A549 (cell line): Measurements from ENCODE around the gene APOBEC3B. TPM values are rescaled to one million over a fixed set of nuclear protein-coding genes. Genes with fewer than 3 reads are reported as not detected.

Experiments
- ATAC-seq, 2 experiments: fragments of 200-7000 bp in 1 of 2; fragments of >200 bp in 1 of 2; cut with Nextera tagmentation in 1 of 2; cut with Tn5 transposase in 1 of 2; 3 replicates each; pipeline versions ENCODE4 v1.8.0 to v1.9.1; 2018 to 2020; ENCODE audit warnings: mild to moderate bottlenecking in 1 of 2, moderate library complexity in 1 of 2
- CTCF ChIA-PET: fragments of 300-600 bp; sonication (Branson Sonifier 250); formaldehyde crosslinking; extraction: SDS; loops from one replicate; lab custom pipeline; 2021; ENCODE audit warnings: antibody characterized with exemption, inconsistent platforms; lab: Yijun Ruan, JAX
- POLR2A ChIA-PET: fragments of 350-600 bp; formaldehyde crosslinking; extraction: SDS; loops from one replicate; lab custom pipeline; 2021; ENCODE audit warnings: antibody characterized with exemption, inconsistent platforms; lab: Yijun Ruan, JAX
- DNase-seq, 2 experiments: peaks; one replicate each; pipeline versions ENCODE4 v3.0.0 to v3.0.0-alpha.2; 2011 to 2016; ENCODE audit warnings: low read depth in 1 of 2, low spot score in 1 of 2
- FAIRE-seq: peaks from 2 replicates; lab custom pipeline; 2011; peaks lifted over from hg19 to GRCh38; lab: Jason Lieb, UNC
- H3K27ac ChIP-seq, 2 experiments: fragments of >200 bp; sonication (Bioruptor Twin); formaldehyde crosslinking; 3 replicates each; pipeline ENCODE4 v1.5.1; 2016 to 2017
- H3K4me1 ChIP-seq: fragments of >200 bp; sonication (Bioruptor Twin); formaldehyde crosslinking; 3 replicates; pipeline ENCODE4 v1.6.1; 2016
- H3K4me2 ChIP-seq: fragments of >200 bp; sonication (Bioruptor Twin); formaldehyde crosslinking; 3 replicates; pipeline ENCODE4 v1.6.1; 2016
- H3K4me3 ChIP-seq: fragments of >200 bp; sonication (Bioruptor Twin); formaldehyde crosslinking; 3 replicates; pipeline ENCODE4 v1.5.1; 2016
- H3K9me3 ChIP-seq: fragments of >200 bp; sonication (Bioruptor Twin); formaldehyde crosslinking; 3 replicates; pipeline ENCODE4 v1.6.1; 2016
- BHLHE40 ChIP-seq: IDR thresholded peaks from 2 replicates; pipeline ENCODE4 v1.6.1; 2012; ENCODE audit warnings: low read depth, low read length, inconsistent platforms
- CEBPB ChIP-seq, 2 experiments: fragments of >200 bp in 1 of 2; sonication (Bioruptor Twin) in 1 of 2; formaldehyde crosslinking in 1 of 2; IDR thresholded peaks; 2 replicates each; pipeline ENCODE4 v1.6.1; 2012 to 2016
- CHD2 ChIP-seq: fragments of 150-350 bp; IDR thresholded peaks from 2 replicates; pipeline ENCODE4 v1.6.1; 2014; ENCODE audit warnings: low read length; ENCODE audit not compliant: partially characterized antibody
- CHD4 ChIP-seq: fragments of 200-600 bp; sonication (generic); IDR thresholded peaks from 2 replicates; pipeline ENCODE4 v1.6.1; 2016; ENCODE audit warnings: antibody characterized with exemption, mild to moderate bottlenecking, borderline replicate concordance
- ELK1 ChIP-seq: fragments of 150-350 bp; IDR thresholded peaks from 2 replicates; pipeline ENCODE4 v1.6.1; 2014; ENCODE audit warnings: low read depth, mild to moderate bottlenecking, low read length
- EP300 ChIP-seq, 2 experiments: fragments of >200 bp; sonication (Bioruptor Twin); formaldehyde crosslinking; IDR thresholded peaks; 2 replicates in 1 of 2; 3 replicates in 1 of 2; pipeline ENCODE4 v1.6.1; 2016 to 2017
- ESRRA ChIP-seq: fragments of 150-350 bp; IDR thresholded peaks from 2 replicates; pipeline ENCODE4 v1.6.1; 2014; ENCODE audit warnings: mild to moderate bottlenecking, low read length, borderline replicate concordance
- FOSL2 ChIP-seq, 2 experiments: fragments of 450-650 bp in 1 of 2; fragments of >200 bp in 1 of 2; sonication (Bioruptor Twin) in 1 of 2; formaldehyde crosslinking; IDR thresholded peaks; 2 replicates each; pipeline versions ENCODE4 v1.5.0 to v1.6.1; 2016 to 2020; ENCODE audit warnings: mild to moderate bottlenecking in 1 of 2, moderate library complexity in 1 of 2
- GATA3 ChIP-seq: IDR thresholded peaks from 2 replicates; pipeline ENCODE4 v1.6.1; 2012; ENCODE audit warnings: borderline replicate concordance
- HMGXB4 ChIP-seq: fragments of 250-450 bp; sonication (Bioruptor Pico); IDR thresholded peaks from 2 replicates; pipeline ENCODE4 v1.5.0; 2021; ENCODE audit warnings: mild to moderate bottlenecking, moderate library complexity, borderline replicate concordance
- JUNB ChIP-seq: fragments of >200 bp; sonication (Bioruptor Twin); formaldehyde crosslinking; IDR thresholded peaks from 2 replicates; pipeline ENCODE4 v1.6.1; 2016
- KDM1A ChIP-seq: fragments of 200-600 bp; sonication (generic); IDR thresholded peaks from 2 replicates; pipeline ENCODE4 v1.6.1; 2016; ENCODE audit warnings: low read depth, mild to moderate bottlenecking
- KDM5A ChIP-seq: fragments of 200-600 bp; sonication (generic); IDR thresholded peaks from 2 replicates; pipeline ENCODE4 v1.6.1; 2016; ENCODE audit warnings: antibody characterized with exemption, mild to moderate bottlenecking
- MAFK ChIP-seq: fragments of 450-650 bp; IDR thresholded peaks from 2 replicates; pipeline ENCODE4 v1.6.1; 2014; ENCODE audit not compliant: partially characterized antibody
- NFE2L2 ChIP-seq: fragments of 150-350 bp; conservative IDR thresholded peaks from 2 replicates; pipeline ENCODE4 v1.6.1; 2014; ENCODE audit warnings: low read length
- NR3C1 ChIP-seq: fragments of >200 bp; sonication (Bioruptor Twin); formaldehyde crosslinking; IDR thresholded peaks from 3 replicates; pipeline ENCODE4 v1.6.1; 2017
- PBX3 ChIP-seq: IDR thresholded peaks from 2 replicates; pipeline ENCODE4 v1.6.1; 2012
- PHF8 ChIP-seq: fragments of 200-600 bp; sonication (generic); IDR thresholded peaks from 2 replicates; pipeline ENCODE4 v1.6.1; 2016; ENCODE audit warnings: low read depth, mild to moderate bottlenecking, antibody characterized with exemption, moderate library complexity, borderline replicate concordance
- RCOR1 ChIP-seq: fragments of 150-350 bp; IDR thresholded peaks from 2 replicates; pipeline ENCODE4 v1.6.1; 2014; ENCODE audit warnings: antibody characterized with exemption, low read length, low read depth
- SMC3 ChIP-seq: fragments of >200 bp; sonication (Bioruptor Twin); formaldehyde crosslinking; IDR thresholded peaks from 3 replicates; pipeline ENCODE4 v1.6.1; 2018; ENCODE audit warnings: inconsistent platforms
- TP53 ChIP-seq: fragments of 250-450 bp; sonication (Bioruptor Pico); IDR thresholded peaks from 2 replicates; pipeline ENCODE4 v1.5.0; 2021; ENCODE audit warnings: mild to moderate bottlenecking, moderate library complexity
- ZSCAN20 ChIP-seq: fragments of 250-450 bp; sonication (Bioruptor Pico); IDR thresholded peaks from 2 replicates; pipeline ENCODE4 v1.8.0; 2022; ENCODE audit warnings: mild to moderate bottlenecking, moderate library complexity
- WGBS: methylation state at CpG from one replicate; pipeline ENCODE4 v1.1.6; 2017; ENCODE audit errors: missing lambda C conversion rate; 5-methylcytosine and 5-hydroxymethylcytosine counted together
- polyA plus RNA-seq, 4 experiments: library from polyadenylated mRNA; depleted of rRNA in 3 of 4; stranded (reverse); fragments of >200 nt; fragmentation: RNase III in 1 of 4; extraction: RNeasy Plus Mini Kit Qiagen cat#74134 plus additional on column Dnase treatment in 1 of 4; gene quantifications; 2 replicates in 3 of 4; 3 replicates in 1 of 4; pipeline ENCODE4 v1.2.3, GENCODE V29; 2011 to 2017

The APOBEC3B gene
- polyA plus RNA-seq, 2 of the 4 experiments (the other 2 are of a cell fraction) = 16.7 to 19.6 TPM

- no peak overlapping the region for H3K4me3 ChIP-seq
- H3K9me3 ChIP-seq = no peaks in the 10 kb centered on the region
- no peak for ATAC-seq
- ChIA-PET CTCF (interaction anchor here (0.9 kb wide), 1 partner anchor 14 kb away, joined by 3 read pairs; no protein-coding TSS in a partner anchor), POLR2A (no interaction called here)
- no peak for TF ChIP-seq MAFK
- TF ChIP-seq SMC3 = no peak
- TF ChIP-seq CEBPB (IDR thresholded peaks at IDR 0.05) = no peak
- no peak for TF ChIP-seq PHF8
- no peak for TF ChIP-seq HMGXB4
- no peak for TF ChIP-seq BHLHE40
- TF ChIP-seq ELK1 = no peak
- TF ChIP-seq ESRRA = no peak
- no peak for TF ChIP-seq NR3C1
- no peak for TF ChIP-seq NFE2L2
- no peak for TF ChIP-seq CHD2
- WGBS = 63% methylated on average over 8 of the region's 13 CpGs
- DNase-seq = no peak
- H3K27ac ChIP-seq = peak overlapping the region in 1 of 2 experiments; percentile 40; a peak in 1 of 6 replicates
- no peak for FAIRE-seq
- H3K4me1 ChIP-seq = peaks cover 7% of the 10 kb centered on the region; the same call in 2 of the 3 replicates
- peak overlapping the region; percentile 50 for H3K4me2 ChIP-seq
Observed at GRCh38 chr22:38954414-38955043, 27.6 kb upstream of the APOBEC3B start.

GRCh38 chr22:38955250-38955905 is 26.8 kb upstream of the APOBEC3B start:
- Histone ChIP-seq H3K4me2 (no peak overlapping the region), H3K4me1 (peaks cover 7% of the 10 kb centered on the region; the same call in 2 of the 3 replicates), H3K4me3 (no peak overlapping the region), H3K9me3 (no peaks in the 10 kb centered on the region), H3K27ac (no peak overlapping the region)
- TF ChIP-seq PBX3 (no peak), CEBPB (IDR thresholded peaks at IDR 0.05) (no peak), NFE2L2 (no peak), KDM5A (no peak), FOSL2 (IDR thresholded peaks at IDR 0.05) (no peak), FOSL2 (CRISPR knock-in tag; IDR thresholded peaks at IDR 0.05) (no peak), GATA3 (no peak), EP300 (IDR thresholded peaks at IDR 0.05) (no peak), RCOR1 (no peak), TP53 (no peak), SMC3 (no peak), ELK1 (no peak), JUNB (no peak), KDM1A (no peak), CHD4 (no peak), MAFK (no peak), ZSCAN20 (CRISPR knock-in tag) (no peak)
- DNase-seq = no peak
- no peak for FAIRE-seq
- ATAC-seq = no peak
- 93% methylated on average over 3 of the region's 5 CpGs for WGBS
- POLR2A ChIA-PET = no interaction called here
- CTCF ChIA-PET = interaction anchor here (1.2 kb wide), 1 partner anchor 18 kb away, joined by 4 read pairs; no protein-coding TSS in a partner anchor
